ENCODE data around the gene CBR3. TPM values are rescaled to one million over a fixed set of nuclear protein-coding genes. Genes with fewer than 3 reads are reported as not detected.

CBR3 gene
- total RNA-seq, 1 donor from 2014 or later: 2.0 TPM

DNA sequence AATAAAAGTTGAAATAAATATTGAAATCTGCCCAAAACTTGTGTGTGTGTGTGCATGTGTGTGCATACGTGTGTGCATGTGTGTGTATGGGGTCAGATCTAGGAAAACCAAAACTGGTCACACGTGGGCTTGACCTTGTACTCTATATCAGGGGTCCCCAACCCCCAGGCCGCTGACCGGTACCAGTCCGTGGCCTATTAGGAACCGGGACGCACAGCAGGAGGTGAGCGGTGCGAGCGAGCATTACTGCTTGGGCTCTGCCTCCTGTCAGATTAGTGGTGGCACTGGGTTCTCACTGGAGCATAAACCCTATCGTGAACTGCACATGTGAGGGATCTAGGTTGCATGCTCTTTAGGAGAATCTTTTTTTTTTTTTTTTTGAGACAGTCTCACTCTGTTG lies 30.5 kb downstream of the CBR3 start:
- no peak for DNase-seq
- intact Hi-C loops (cut with micrococcal nuclease): no loop called here
- Histone ChIP-seq H3K4me3 (no peak overlapping the region), H3K27me3 (ENCODE audit: low read depth) (no peaks in the 10 kb centered on the region), H3K4me1 (peaks cover 20% of the 10 kb centered on the region), H3K36me3 (peaks cover 48% of the 10 kb centered on the region), H3K9me3 (replicated peaks) (no peaks in the 10 kb centered on the region), H3K27ac (replicated peaks) (no peak overlapping the region)
- TF ChIP-seq, protein P1, sequence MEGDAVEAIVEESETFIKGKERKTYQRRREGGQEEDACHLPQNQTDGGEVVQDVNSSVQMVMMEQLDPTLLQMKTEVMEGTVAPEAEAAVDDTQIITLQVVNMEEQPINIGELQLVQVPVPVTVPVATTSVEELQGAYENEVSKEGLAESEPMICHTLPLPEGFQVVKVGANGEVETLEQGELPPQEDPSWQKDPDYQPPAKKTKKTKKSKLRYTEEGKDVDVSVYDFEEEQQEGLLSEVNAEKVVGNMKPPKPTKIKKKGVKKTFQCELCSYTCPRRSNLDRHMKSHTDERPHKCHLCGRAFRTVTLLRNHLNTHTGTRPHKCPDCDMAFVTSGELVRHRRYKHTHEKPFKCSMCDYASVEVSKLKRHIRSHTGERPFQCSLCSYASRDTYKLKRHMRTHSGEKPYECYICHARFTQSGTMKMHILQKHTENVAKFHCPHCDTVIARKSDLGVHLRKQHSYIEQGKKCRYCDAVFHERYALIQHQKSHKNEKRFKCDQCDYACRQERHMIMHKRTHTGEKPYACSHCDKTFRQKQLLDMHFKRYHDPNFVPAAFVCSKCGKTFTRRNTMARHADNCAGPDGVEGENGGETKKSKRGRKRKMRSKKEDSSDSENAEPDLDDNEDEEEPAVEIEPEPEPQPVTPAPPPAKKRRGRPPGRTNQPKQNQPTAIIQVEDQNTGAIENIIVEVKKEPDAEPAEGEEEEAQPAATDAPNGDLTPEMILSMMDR (IDR thresholded peaks at IDR 0.05; ENCODE audit: borderline replicate concordance): no peak

DNA sequence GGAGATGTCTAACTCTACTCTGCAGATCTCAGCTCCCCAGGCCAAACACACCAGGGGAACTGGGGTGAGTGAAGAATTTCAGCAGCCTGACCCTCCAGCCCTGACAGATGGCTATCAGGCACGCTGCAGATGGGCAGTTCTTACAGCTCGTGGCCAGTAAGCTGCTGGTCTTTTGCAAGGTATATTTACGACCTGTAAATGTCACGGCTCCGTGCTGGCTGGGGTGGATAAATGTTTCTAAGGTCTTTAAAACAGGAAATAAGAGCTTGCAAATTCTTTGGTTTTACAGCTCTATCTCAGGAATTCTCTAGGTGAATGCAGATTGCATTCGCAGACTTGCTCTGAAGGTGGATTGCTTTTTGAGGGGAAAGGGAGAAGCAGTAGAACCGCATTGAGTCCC lies 31.8 kb downstream of the CBR3 start:
- peaks cover 28% of the 10 kb centered on the region for H3K4me1 ChIP-seq
- DNase-seq: no peak
- H3K9me3 ChIP-seq (replicated peaks): no peaks in the 10 kb centered on the region
- no peaks in the 10 kb centered on the region for H3K27me3 ChIP-seq (ENCODE audit: low read depth)
- H3K27ac ChIP-seq (replicated peaks): no peak overlapping the region
- H3K36me3 ChIP-seq: peaks cover 48% of the 10 kb centered on the region
- intact Hi-C loops (cut with micrococcal nuclease): no loop called here
- no peak overlapping the region for H3K4me3 ChIP-seq
- TF ChIP-seq, protein P1 (IDR thresholded peaks at IDR 0.05; ENCODE audit: borderline replicate concordance): no peak

DNA sequence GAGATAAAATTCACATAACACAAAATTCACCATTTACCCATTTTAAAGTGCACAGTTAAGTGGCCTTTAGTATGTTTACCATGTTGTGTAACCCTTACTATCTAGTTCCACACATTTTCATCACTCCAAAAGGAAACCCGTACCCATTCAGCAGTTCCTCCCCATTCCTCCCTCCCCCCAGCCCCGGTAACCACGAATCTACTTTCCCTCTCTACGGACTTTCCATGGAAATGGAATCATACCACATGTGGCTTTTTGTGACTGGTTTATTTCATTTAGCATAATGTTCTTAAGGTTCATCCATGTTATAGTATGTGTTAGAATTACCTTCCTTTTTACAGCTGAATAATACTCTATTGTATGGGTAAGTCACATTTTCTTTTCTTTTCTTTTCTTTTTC lies 32.7 kb downstream of the CBR3 start:
- H3K27me3 ChIP-seq (ENCODE audit: low read depth): no peaks in the 10 kb centered on the region
- no peak overlapping the region for H3K27ac ChIP-seq (replicated peaks)
- H3K9me3 ChIP-seq (replicated peaks): no peaks in the 10 kb centered on the region
- peaks cover 35% of the 10 kb centered on the region for H3K4me1 ChIP-seq
- DNase-seq: no peak
- intact Hi-C loops (cut with micrococcal nuclease): no loop called here
- peaks cover 48% of the 10 kb centered on the region for H3K36me3 ChIP-seq
- no peak overlapping the region for H3K4me3 ChIP-seq
- TF ChIP-seq, protein P1 (IDR thresholded peaks at IDR 0.05; ENCODE audit: borderline replicate concordance): no peak

DNA sequence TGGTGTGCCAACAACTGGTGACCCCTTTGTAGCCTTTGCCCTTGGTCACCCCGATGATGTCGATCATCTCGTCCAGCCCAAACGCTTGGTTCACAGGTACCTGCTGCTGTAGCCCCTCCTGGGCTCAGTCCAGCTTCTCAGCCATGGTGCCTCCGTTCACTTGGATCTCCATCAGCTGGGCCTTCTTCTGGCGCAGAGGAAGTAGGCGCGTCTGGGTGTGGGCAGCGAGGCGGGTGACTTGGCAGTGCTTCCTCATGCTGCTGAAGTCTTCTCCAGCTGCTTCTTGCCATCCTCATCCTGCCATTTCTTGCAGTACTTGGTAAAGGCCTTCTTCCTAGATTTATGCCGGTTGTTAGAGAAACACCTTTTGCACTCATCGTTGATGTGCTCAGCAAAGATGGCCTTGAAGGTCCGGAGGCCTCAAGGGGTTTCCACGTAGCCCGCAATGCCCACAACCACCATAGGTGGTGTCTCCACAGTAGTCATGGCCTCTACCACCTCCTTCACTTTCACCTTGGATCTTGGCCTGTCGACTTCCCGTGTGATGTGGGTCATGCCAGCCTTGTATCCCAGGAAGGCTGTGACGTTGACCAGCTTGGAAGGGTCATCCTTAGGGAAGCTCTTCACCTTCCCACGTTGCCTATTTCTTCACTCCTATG lies 34.7 kb downstream of the CBR3 start:
- intact Hi-C loops (cut with micrococcal nuclease): no loop called here
- peak; percentile 31 for DNase-seq
- no peak overlapping the region for H3K27ac ChIP-seq (replicated peaks)

DNA sequence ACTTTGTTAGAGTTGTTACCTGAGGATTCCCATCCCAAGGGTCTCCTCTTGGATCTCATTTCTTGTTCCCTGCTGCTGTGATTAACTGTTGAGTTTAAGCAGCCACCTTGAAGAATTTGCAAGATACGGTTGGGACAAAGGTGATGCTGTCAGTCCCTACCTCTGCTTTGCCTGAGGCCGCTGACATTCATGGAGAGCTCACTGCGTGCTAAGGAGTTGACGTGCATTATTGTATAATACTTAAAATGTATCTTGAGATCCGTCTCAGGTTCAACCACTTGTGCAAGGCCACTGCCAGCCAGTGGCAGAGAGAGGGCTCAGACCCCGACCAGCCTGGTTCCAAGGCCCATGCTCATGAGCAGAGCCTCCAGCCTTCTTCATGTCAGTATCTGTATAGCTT lies 35.9 kb downstream of the CBR3 start:
- Histone ChIP-seq H3K27me3 (ENCODE audit: low read depth) (no peaks in the 10 kb centered on the region), H3K4me1 (peaks cover 20% of the 10 kb centered on the region), H3K27ac (replicated peaks) (peak overlapping the region; percentile 82), H3K36me3 (peaks cover 43% of the 10 kb centered on the region), H3K9me3 (replicated peaks) (no peaks in the 10 kb centered on the region), H3K4me3 (no peak overlapping the region)
- TF ChIP-seq, protein P1 (IDR thresholded peaks at IDR 0.05; ENCODE audit: borderline replicate concordance): no peak
- no peak for DNase-seq
- intact Hi-C loops (cut with micrococcal nuclease): no loop called here

More for the DNA sequence above, 34.7 kb downstream of the CBR3 start:
- Histone ChIP-seq H3K27me3 (ENCODE audit: low read depth) (no peaks in the 10 kb centered on the region), H3K4me1 (peaks cover 24% of the 10 kb centered on the region), H3K9me3 (replicated peaks) (no peaks in the 10 kb centered on the region), H3K4me3 (no peak overlapping the region), H3K36me3 (peaks cover 48% of the 10 kb centered on the region)
- TF ChIP-seq, protein P1 (IDR thresholded peaks at IDR 0.05; ENCODE audit: borderline replicate concordance): no peak

Data from left ventricle myocardium inferior (tissue), 1 donor.